Measurements from ENCODE around the gene SH3PXD2A. TPM values are rescaled to one million over a fixed set of nuclear protein-coding genes. Genes with fewer than 3 reads are reported as not detected.

Gene SH3PXD2A
- total RNA-seq, 4 donors from 2014 or later: 128 to 154 (median 136) TPM

GRCh38 chr10:103677486-103678177 lies 177.7 kb downstream of the SH3PXD2A start:
- TF ChIP-seq EP300 (IDR thresholded peaks at IDR 0.05) (no peak), POLR2A (IDR thresholded peaks at IDR 0.05) (no peak), CTCF (IDR thresholded peaks at IDR 0.05) (no peak)
- 29 to 31% methylated on average over 13 of the region's 13 CpGs for WGBS, 2 donors
- no peaks in the 10 kb centered on the region for H3K27me3 ChIP-seq
- H3K4me1 ChIP-seq: peaks cover 0 to 99% (median 53%) of the 10 kb centered on the region in 4 donors
- H3K36me3 ChIP-seq: no peaks in the 10 kb centered on the region
- H3K4me3 ChIP-seq: peak overlapping the region; percentile 11 to 47 (median 28)
- peak overlapping the region; percentile 86 to 97 (median 94) for H3K27ac ChIP-seq
- H3K9me3 ChIP-seq: no peaks in the 10 kb centered on the region
- DNase-seq (ENCODE audit: low spot score in 2 of 2): no peak

GRCh38 chr10:103676851-103677417 lies 178.4 kb downstream of the SH3PXD2A start:
- Histone ChIP-seq H3K36me3 (no peaks in the 10 kb centered on the region), H3K27ac (peak overlapping the region; percentile 86 to 97 (median 94)), H3K27me3 (no peaks in the 10 kb centered on the region), H3K4me3 (peak overlapping the region in 3 of 4 donors; percentile 11 to 47 (median 21)), H3K4me1 (peaks cover 0 to 99% (median 52%) of the 10 kb centered on the region in 4 donors), H3K9me3 (no peaks in the 10 kb centered on the region)
- 40 to 45% methylated on average over 16 of the region's 16 CpGs for WGBS, 2 donors
- DNase-seq (ENCODE audit: low spot score in 2 of 2): peak in 1 of 2 donors; percentile 79
- no peak for TF ChIP-seq CTCF (IDR thresholded peaks at IDR 0.05)
- TF ChIP-seq POLR2A (IDR thresholded peaks at IDR 0.05): peak in 1 of 2 donors; percentile 30
- TF ChIP-seq EP300 (IDR thresholded peaks at IDR 0.05): peak in 1 of 2 donors; percentile 61

GRCh38 chr10:103676058-103676785 lies 179.2 kb downstream of the SH3PXD2A start:
- WGBS, 2 donors: 38 to 47% methylated on average over 6 to 7 of the region's 7 CpGs
- H3K4me1 ChIP-seq: peaks cover 0 to 92% (median 49%) of the 10 kb centered on the region in 4 donors
- peak overlapping the region; percentile 86 to 97 (median 94) for H3K27ac ChIP-seq
- TF ChIP-seq POLR2A (IDR thresholded peaks at IDR 0.05) (no peak), EP300 (IDR thresholded peaks at IDR 0.05) (peak; percentile 78 to 96)
- H3K27me3 ChIP-seq: no peaks in the 10 kb centered on the region
- no peaks in the 10 kb centered on the region for H3K9me3 ChIP-seq
- peak overlapping the region in 2 of 4 donors; percentile 11 to 47 for H3K4me3 ChIP-seq
- no peaks in the 10 kb centered on the region for H3K36me3 ChIP-seq
- DNase-seq (ENCODE audit: low spot score in 2 of 2): peak; percentile 82 to 94

GRCh38 chr10:103673606-103674005 lies 181.8 kb downstream of the SH3PXD2A start:
- DNase-seq (ENCODE audit: low spot score in 2 of 2): peak in 1 of 2 donors; percentile 50
- TF ChIP-seq POLR2A (IDR thresholded peaks at IDR 0.05) (no peak), CTCF (IDR thresholded peaks at IDR 0.05) (no peak), EP300 (IDR thresholded peaks at IDR 0.05) (no peak)
- H3K36me3 ChIP-seq: no peaks in the 10 kb centered on the region
- H3K9me3 ChIP-seq: no peaks in the 10 kb centered on the region
- peaks cover 0 to 86% (median 47%) of the 10 kb centered on the region in 4 donors for H3K4me1 ChIP-seq
- peak overlapping the region in 3 of 4 donors; percentile 40 to 97 (median 97) for H3K27ac ChIP-seq
- WGBS, 2 donors: 46 to 50% methylated on average over 3 of the region's 3 CpGs
- H3K4me3 ChIP-seq: no peak overlapping the region
- no peaks in the 10 kb centered on the region for H3K27me3 ChIP-seq

GRCh38 chr10:103672345-103672744 lies 183.0 kb downstream of the SH3PXD2A start:
- Histone ChIP-seq H3K4me3 (no peak overlapping the region), H3K4me1 (peaks cover 0 to 86% (median 48%) of the 10 kb centered on the region in 4 donors), H3K27ac (peak overlapping the region in 2 of 4 donors; percentile 97), H3K27me3 (no peaks in the 10 kb centered on the region), H3K9me3 (no peaks in the 10 kb centered on the region), H3K36me3 (no peaks in the 10 kb centered on the region)
- DNase-seq (ENCODE audit: low spot score in 2 of 2): no peak
- TF ChIP-seq POLR2A (IDR thresholded peaks at IDR 0.05): no peak
- no peak for TF ChIP-seq CTCF (IDR thresholded peaks at IDR 0.05)
- no peak for TF ChIP-seq EP300 (IDR thresholded peaks at IDR 0.05)
- 56 to 58% methylated on average over 7 of the region's 7 CpGs for WGBS, 2 donors
